ENCODE measurements around the gene CDH23. TPM values are rescaled to one million over a fixed set of nuclear protein-coding genes. Genes with fewer than 3 reads are reported as not detected.

Gene CDH23
- total and polyA plus RNA-seq, 9 of the 15 experiments (the other 6 are each of a cell fraction or from before 2014, with no cell fraction given), result 0.18 to 1.2 (median 0.47) TPM

GRCh38 chr10:71460615-71461014, 63.9 kb downstream of the CDH23 start (continued):
- TF ChIP-seq ZBTB40 (IDR thresholded peaks at IDR 0.05) (no peak), ZBTB40 (CRISPR knock-in tag; IDR thresholded peaks at IDR 0.05) (no peak)
